Measurements from ENCODE around the gene FNDC11.
"Not testable (repeated sequence)": the region's sequence is repeated elsewhere in the genome, so short reads cannot be mapped to it uniquely, and the experiment has no call there.

FNDC11 gene

DNA sequence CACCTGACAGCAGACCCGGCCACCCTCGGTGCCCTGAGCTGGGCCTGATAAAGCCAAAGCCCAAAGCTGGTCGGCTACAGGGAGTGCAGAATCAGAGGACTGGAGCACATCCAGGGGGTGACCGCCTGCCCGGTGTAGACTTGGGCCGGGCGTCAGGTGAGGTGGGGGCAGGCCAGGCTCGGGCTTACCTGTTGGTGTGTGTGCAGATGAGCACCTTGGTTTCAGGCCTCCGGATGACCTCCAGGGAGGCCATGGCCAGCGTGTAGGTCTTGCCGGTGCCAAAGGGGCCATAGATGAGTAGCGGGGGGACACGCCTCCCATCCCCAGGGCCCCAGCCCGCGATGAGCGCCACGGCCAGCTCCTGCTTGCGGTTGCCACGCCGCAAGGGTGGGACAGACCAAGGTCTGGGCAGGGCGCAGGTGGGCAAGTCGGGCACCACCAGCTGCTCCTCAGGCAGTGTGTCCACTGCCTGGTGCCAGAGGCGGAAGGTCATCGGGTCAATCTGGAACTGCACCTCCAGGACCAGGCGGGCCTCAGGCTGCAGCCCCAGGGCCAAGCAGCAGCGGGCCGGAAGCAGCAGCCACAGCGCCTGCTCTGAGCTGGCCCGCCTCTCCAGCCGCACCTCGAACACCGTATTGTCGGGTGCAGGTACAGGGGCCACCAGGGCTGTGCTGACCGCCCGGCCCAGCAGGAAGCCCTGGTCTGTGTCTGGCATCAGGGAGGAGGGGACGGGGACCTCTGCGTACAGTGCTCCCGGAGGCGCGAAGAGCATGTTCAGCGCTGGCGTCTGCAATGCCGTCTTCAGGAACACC lies 14.4 kb downstream of the FNDC11 start:
- no peak for DNase-seq

DNA sequence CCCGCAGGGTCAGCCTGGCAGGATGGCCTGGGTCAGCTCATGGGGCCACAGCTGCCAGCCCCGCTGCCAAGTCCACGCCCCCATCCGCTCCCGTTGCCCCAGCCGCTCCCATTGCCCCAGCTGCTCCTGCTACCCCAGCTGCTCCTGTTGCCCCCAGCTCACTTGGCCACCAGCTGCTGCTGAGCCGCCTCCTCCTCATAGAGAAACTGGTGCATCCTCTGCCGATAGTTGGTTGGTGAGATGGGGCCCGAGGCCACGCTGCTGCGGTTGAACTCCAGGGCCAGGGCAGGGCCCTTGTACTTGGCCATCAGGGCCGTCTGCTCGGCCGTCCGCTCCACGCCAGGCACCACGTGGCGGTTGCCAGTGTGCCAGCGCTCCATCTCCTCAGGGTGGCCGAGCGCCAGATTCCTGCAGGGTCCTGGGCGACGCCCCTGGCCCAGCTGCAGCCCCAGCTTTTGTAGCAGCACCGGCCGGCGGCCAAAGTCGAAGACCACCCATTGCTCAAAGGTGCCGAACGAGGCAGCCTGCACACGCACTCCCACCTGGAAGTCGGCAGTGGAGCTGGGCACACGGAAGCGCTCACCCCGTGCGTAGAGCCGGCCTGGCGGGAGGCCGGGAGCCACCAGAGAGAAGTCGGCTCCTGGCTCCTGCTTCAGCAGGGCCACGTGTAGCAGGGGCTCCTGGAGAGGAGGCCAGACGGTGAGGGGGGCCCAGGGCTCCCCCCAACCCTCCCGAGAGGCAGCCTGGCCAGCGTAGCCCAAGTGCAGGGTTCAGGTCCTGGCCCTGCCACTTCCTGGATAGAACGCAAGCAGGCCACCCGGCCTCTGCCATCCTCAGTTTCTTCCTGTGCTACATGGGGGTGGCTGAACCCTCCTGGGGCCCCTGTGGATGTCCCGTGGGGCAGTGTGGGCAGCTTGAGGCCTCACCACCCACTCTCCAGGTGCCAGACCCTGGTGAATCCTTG lies 15.3 kb downstream of the FNDC11 start:
- no peak for DNase-seq

DNA sequence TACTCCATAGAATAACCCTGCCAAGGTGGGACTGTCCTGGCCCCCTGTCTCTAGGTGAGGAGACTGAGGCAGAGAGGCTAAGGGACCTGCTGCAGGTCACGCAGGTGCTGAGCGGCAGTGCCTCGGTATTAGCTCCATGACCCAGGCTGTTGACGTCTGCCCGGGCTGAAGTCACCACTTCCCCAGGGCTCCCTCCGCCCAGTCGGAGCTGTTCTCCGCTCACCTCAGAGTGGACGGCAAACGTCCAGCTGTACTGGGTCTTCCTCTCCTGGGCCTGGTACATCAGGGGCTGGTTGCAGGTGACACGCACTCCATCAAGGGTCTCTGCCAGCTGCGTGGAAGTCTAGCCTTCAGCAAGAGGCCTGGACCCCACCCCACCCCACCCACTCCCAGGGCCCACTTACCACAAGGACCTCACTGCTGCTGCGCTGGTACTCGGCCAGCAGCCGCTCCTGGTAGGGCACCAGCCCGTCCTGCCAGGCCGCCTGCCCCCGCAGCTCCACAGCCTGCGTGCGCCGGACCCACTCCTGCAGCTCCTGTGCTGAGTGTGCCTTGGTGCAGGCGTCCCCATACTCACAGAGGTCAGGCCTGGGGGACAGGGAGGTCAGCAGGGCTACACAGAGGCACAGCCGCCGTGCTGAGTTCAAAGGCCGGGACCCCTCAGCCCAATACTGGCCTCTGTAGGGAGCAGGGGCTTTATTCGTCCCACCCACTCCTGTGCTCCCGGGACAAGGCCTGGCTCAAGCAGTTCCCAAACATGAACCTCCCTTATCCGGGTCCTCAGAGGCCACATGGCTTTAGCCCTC lies 16.5 kb downstream of the FNDC11 start:
- DNase-seq, result no peak

DNA sequence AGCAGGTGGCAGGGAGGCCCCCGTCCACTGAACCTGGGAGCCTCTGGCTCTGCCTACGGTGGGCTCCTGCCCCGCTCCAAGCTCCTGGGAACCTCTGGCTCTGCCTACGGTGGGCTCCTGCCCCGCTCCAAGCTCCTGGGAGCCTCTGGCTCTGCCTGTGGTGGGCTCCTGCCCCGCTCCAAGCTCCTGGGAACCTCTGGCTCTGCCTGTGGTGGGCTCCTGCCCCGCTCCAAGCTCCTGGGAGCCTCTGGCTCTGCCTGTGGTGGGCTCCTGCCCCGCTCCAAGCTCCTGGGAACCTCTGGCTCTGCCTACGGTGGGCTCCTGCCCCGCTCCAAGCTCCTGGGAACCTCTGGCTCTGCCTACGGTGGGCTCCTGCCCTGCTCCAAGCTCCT lies 17.1 kb downstream of the FNDC11 start:
- not testable (repeated sequence) for DNase-seq

DNA sequence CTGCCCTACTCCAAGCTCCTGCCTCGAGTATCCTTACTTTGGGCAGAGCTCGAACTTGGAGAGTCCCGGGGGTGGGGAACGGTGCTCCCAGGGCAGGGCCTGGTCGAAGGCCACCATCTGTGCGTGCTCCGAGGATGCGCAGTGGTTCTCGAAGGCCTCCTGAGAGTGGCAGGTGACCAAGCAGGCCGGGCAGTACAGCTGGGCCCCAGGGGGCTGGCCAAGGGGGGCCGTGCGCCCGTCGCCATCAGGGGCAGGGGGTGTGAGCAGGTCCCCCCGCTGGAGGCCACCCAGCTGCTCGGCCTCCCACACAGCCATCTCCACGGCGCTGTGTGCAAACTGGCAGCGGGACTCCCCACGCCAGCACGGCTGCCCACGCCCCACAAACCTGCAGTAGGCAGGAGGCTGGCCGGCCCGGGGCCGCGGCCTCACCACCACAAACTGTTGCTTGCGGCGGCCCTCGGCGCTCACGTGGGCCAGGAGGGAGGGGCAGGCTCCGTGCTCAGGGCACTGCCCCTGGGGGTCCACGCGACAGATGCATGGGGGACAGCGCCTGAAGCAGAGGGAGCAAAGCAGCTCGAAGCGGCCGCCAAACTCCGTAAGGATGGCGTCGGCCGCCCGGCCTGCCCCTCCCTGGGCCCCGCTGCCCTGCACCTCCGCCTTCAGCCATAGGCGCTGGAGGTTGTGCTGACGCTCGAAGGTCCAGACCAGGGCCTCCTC lies 18.3 kb downstream of the FNDC11 start:
- DNase-seq, result no peak

DNA sequence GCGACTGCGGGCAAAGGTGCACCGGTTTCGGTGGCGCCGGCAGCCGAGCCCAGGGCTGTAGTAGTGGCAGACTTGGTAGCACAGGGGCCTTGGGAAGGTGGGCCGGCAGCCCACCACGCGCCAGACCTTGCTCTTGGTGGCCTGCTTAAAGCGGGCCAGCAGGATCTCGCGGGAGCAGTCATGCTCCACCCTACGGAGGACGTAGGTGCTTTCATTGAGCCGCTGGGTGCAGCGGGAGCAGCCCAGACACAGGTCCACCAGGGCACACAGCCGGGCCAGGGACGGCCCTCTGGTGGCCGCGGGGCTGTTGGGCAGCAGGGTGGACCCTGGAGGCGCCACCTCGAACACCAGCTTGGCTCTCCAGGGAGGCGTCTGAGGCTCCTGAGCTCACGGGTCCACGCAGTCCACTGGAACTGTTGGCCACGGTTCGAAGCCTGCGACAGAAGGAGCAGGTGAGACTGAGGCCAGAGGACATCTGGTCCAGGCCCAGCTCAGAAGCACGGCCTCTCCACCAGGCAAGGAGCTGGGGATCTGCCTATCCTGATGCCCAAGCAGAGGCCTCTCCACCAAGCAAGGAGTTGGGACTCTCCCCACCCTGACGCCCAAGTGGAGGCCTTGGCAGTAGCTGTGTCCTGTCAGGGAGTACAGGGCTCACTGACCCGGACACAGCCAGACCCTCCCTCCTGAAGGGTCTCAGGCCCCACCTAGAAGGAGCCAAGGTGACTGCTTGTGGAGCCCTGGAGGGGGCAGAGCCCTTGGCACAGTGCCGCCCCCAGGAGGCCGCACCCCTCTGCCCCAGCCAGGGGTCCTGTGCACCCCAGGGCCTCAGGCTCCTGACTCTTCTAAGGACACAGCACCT lies 19.1 kb downstream of the FNDC11 start:
- no peak for DNase-seq

DNA sequence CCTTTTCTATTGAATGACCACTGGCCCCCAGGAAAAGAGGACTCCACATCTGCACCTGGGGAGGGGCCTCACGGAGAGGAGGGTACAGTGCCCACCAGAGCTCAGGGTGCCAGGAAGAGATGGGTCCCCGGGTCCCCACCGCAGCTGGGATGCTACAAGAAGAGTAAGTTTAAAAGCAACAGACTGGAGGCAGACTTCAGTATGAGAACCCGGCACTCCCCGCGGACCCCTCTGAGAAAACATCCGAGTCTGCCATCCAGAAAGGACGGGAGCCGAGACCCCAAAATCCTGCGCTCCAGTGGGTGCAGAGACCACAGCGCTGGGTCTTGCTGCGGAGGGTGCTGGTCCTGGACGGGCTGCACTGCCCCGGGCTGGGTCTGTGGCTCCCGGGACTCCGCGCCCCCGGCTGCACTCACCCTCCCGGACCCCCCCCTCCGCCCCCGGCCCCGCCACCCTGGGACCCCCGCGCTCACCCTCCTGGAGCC lies 19.7 kb downstream of the FNDC11 start:
- DNase-seq, result no peak

DNA sequence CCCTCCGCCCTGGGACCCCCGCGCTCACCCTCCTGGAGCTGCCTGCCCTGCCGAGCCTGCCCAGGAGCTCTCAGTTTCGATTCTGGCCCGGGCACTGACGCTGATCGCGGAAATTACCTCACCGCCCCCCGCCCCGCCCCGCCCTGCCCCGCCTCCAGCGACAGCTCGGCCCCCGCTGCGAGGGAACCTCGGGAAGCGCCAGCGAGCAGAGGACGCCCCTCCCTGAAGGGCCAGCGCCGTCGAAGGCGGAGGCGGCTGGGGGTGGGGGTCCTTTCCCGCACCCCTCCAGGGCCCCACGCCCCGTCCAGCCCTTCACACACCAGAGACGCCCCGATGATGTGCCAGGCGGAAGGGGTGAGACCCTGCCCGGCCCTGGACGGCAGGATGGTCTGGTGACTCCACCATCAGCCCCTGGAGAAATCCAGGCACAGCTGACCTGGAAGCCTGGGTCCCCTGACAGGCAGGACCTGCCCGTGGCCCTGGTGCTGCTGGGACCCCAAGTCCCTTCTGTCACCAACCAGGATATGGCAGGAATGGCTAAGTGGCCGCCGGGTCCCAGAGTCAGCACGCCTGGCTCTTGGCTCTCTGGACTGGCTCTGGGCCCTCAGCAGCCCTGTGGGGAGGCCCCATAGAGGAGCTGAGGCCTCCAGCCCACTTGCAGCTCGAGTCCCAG lies 20.3 kb downstream of the FNDC11 start, which contains the start of gene HELZ2:
HELZ2 (minus strand) TSS at position 84 of the 673 bp plus-strand sequence. CDS start 1,854 bp downstream, outside the sequence.
- DNase-seq, result peak; percentile 68

DNA sequence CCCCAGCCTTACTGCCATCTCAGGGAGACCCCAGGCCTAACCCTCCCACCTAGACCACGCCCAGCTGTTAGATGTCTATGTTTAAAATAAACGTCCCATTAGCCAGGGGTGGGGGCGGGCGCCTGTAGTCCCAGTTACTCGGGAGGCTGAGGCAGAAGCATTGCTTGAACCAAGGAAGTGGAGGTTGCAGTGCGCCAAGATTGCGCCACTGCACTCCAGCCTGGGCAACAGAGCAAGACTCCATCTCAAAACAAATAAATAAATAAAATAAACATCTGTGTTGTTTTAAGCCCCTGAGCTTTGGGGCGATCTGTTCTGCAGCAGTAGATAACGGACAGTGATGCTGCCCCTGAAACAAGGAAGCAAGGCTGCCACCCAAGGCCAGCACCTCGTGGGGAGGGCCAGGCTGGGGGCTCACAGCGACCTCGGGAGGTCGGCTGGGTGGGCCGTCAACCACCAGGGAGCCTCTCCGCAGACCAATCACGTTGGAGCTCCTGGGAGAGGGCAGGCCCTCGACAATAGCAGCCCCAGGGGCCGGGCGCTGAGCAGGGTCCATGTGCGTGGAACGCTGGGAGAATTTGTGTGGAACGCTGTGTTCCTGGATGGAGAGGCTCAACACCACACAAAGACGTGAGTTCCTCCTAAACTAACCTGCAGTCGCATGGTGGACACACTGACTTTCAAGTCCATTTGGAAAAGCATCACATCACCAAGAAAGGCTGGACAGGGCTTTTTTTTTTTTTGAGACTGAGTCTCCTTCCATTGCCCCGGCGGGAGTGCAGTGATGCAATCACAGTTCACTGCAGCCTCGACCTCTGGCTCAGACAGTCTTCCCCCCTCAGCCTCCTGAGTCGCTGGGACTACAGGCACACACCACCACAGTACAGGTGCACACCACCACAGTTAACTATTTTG lies 21.1 kb downstream of the FNDC11 start:
- DNase-seq, result no peak

DNA sequence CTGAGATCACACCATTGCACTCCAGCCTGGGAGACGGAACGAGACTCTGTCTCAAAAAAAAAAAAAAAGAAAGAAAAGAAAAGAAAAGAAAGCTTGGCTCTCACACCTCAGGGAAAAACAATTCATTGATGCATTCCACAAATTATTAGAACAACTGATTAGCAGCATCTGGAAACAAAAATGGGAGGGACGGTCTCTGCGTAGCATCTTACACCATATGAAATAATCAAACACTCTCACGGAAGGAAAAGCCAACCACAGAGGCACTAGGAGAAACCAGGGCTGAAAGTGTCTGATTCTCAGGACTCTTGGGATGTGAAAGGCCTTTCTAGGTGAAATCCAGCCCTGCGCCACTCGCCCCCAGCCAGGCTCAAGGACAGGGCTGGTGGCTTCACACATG lies 22.4 kb downstream of the FNDC11 start:
- DNase-seq, result peak; percentile 25

DNA sequence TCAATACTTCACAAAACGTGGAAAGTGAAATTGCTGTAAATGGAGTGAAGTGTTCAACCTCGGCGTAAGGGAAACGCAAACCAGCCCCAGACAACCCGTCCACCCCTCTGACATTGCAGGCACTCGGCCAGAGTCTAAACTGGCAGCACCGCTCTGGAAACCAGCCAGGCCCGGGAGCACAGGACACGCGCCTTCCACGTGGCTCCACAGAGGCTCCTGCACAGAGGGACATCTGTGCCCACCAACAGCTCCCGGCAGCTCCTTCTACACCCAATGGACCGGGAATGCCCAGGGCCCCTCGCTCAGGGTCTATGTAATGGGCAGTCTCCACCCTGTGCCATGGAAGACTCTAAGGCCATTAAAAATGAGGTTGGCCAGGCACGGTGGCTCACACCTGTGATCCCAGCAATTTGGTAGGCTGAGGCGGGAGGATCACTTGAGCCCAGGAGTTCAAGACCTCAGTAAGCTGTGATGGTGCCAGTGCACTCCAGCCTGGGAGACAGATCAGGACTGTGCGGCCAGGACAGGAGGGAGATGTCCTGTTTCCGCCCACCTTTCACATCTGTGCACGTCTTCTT lies 23.4 kb downstream of the FNDC11 start:
- no peak for DNase-seq

DNA sequence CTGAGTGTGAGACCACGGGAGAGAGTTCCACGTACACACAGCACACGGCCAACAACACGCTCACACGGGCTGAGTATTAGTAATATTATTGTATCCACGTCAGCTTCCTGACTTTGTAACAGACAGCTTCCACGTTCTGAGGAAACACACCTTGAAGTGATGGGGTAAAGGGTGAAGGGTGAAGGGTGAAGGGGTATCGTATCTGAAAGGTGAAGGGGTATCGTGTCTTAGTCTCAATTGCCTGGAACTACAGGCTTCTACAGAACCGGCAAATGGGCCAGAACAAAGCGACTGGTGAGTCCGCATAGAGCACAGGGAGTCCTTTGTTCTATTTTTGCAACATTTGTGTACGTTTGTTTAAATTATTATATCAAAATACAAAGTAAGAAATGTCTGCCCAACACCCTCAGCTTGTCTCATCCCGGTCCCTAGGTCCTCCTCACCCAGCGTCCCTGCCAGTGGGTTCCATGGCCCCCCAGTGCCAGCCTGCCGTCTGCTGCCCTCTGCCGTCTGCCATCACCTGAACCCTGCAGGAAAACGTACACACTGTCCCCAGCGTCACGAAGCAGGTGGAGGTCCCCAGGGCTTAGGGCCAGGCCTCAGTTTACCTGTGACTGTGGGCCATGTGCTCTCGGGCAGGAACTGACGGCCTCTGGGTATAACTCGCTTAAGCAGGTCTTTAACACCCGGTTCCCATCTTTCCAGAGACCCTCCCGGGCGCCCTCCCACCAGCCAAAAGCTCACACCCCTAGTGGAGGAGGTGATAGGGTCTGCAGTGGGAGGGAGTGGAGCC lies 24.5 kb downstream of the FNDC11 start:
- DNase-seq, result no peak

DNA sequence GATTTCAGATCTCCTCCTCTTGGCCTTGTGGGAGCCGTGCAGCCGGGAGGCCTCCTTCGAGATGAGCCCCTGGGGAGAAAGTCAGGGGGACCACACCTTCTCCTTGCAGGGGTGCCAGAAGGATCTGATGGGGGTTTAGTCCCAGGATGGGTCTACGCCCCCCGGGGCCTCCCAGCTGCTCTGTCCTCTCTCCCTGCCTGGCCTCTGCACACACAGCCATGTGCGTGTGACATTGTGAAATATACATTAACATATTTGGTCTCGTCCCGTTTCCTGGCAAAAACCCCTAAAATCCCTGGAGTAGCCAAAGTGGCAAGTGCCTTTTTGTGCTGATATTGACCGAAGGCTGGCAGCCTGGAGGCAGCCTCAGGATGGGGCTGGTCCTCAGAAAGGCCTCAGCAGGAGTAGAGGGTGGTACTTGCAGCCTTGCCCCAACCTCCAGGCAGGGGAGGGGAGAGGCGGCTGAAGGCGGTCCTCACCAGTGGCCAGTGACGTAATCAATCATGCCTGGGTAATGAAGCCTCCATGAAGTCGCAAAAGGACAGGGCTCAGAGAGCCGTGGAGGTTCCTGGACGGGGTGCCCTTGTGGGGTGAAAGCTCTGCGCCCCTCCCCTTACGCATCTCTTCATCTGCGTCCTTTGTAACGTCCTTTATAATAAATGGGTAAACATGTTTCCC lies 25.2 kb downstream of the FNDC11 start:
- no peak for DNase-seq

DNA sequence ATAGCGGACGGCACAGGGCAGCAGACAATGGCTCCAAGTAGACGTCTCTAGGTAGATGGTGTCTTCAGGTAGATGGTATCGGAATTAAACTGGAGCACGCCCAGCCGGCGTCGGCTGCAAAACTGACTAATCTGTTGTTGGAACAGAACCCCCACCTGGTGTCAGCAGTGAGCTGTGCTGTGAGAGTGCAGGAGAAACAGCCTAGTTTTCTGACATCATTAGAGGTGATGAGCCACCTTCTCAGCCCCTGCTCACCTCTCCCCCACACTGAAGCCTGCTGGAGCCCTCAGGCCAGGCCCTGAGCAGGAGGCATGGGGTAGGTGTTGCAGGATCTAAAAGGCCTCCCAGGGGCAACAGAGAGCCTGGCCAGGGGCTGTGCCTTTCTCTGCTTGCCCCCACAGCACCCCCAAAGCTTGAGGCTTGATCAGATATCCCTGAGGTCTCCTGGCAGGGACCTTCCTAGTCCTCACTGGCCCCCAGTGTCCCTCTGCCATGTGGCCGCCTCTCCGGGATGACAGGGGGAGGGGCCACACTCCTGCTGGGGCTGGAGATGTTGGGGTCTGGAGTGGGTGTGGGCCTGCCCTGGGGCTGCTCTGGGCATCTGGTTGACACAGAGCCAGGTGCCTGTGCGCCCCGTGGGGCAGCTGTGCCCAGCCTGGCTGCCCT lies 27.0 kb downstream of the FNDC11 start:
- DNase-seq, result peak; percentile 36

DNA sequence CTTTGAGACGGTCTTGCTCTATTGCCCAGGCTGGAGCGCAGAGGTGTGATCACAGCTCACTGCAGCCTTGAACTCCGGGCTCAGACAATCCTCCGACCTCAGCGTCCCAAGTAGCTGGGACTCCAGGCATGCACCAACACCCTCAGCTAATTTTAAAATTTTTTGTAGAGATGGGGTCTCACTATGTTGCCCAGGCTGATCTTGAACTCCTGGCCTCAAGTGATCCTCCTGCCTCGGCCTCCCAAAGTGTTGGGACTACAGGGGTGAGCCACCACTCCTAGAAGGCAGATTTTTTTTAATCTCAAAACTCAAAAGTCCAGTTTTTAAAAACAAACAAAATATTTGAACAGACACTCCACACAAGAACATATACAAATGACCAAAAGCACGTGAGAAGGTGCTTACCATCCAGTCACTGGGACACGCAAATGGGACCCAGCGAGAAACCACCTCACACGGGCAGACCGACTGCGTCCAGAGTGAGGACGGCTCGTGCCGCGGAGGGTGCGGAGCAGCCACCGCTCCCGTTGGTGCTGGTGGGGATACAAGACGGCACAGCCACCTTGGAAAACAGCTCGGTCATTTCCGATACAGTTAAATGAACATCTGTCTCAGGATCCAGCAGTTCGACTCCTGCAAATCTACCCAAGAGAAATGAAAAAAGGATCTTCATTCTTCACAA lies 28.6 kb downstream of the FNDC11 start:
- no peak for DNase-seq

Data from fibroblast of skin of right quadriceps (primary cell).